ENCODE data around the gene STH. TPM values are rescaled to one million over a fixed set of nuclear protein-coding genes. Genes with fewer than 3 reads are reported as not detected.

STH gene
- total RNA-seq, 2 experiments from 2014 or later, result not detected

Other genes with a start within 250 kb of the STH start
- gene CRHR1, start 214.9 kb upstream of the STH start, total RNA-seq, result not detected
- gene SPPL2C, start 154.4 kb upstream of the STH start, total RNA-seq, result not detected
- gene MAPT, start 104.7 kb upstream of the STH start, total RNA-seq, result under 1 TPM; 0.34 to 0.46 TPM
- 10 to 100 TPM; 59.3 to 59.6 TPM for gene KANSL1, start 194.2 kb downstream of the STH start, total RNA-seq